Dedifferentiated amniotic fluid mesenchymal stem cell (primary cell): ENCODE measurements around the gene RBM45.

Source experiments
- DNase-seq: peaks from one replicate; pipeline ENCODE4 v3.0.0-alpha.2; 2016; ENCODE audit errors: extremely low spot score

RBM45 gene

DNA sequence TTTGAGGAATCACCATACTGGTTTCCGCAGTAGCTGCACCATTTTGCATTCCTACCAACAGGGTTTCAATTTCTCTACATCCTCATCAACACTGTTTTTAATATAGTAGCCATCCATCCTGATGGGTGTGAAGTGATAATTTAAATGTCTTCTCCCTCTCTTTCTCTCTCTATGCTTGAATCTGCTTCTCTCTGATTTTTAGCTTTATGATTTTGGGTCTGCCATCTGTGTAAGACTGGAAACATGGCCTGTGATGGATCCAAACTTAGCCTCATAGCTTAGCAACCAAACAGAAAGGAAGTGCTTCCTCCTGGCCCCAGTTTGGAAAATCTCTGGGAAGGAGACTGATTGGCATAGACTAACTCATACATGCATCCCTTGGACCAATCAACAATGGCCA lies 48.4 kb downstream of the RBM45 start:
- no peak for DNase-seq

DNA sequence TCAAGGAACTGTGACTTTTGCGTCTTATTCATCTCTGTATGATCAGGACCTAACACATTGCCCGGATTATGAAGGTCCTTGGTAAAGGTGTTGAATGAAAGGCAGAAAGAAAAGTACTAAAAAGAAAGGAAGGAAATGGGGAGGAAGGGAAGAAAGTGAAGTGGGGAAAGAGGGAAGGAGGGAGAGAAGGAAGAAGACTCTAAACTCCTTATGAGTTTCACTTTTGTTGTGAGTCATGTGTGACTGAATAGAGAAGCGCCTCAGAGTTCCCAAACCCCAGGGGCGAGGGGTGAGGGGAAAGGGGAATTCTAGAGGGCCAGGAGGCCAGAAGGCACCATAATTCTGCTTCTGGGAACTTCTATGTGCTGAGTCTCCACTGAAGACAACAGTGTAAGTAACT lies 51.2 kb downstream of the RBM45 start:
- no peak for DNase-seq

DNA sequence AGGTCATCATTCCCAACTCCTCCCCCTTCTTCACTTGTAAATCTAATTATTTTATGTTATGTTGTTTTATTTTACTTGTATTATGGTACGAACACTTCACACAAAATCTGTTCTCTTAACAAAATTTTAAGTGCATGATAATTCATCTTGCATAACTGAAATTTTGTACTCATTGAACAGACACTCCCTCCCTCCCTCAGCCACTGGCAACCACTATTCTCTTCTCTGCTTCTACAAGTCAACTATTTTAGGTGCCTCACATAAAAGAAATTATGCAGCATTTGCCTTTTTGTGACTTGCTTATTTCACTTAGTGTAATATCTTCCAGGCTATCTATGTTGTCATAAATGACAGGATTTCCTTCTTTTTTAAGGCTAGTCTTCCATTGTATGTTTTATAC lies 51.7 kb downstream of the RBM45 start:
- DNase-seq, result no peak

DNA sequence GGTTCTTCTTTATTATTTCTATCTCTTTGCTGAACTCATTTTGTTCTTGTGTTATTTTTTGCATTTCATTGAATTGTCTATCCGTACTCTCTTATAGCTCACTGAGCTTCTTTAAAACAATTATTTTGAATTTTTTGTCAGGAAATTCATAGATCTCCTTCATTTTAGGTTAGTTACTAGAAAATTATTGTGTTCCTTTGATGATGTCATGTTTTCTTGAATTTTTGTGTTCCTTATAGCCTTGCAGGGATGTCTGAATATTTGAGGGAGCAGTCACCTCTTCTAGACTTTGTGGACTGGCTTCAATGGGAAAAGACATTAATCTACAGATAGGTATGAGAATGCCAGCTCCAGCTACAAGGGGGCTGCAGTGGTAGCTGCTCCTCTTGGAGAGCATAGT lies 61.4 kb downstream of the RBM45 start:
- DNase-seq, result no peak

DNA sequence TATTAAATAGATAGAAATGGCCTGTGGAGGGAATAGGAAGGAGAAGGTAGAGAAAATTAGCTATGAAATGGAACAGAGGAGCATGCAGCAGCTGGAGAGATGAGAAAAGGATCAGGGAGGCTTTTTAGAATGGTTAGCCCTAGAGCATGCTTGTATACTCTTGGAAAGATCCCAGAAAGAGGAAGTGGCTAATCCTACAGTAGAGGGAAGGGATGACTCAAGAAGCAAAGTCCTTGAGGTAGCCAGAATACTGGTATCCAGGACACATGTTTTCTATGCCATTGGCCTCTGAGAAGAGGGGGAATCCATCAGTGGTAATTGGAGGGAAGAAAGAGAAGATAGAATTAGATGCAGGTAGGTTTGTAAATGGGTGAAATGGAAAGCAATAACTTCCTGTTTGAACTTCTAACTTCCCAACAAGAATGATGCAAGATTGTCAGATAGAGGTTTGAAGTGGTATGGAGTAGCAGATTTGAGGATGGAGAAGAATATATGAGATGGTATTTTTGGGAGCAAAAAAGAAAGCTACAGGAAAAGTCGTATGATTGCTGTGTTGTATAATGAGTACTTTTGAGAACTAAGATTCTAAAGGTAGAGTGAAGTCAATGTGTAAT lies 64.9 kb downstream of the RBM45 start:
- peak; percentile 23 for DNase-seq
